IMR-90 (cell line): ENCODE measurements around the gene STK36. TPM values are rescaled to one million over a fixed set of nuclear protein-coding genes. Genes with fewer than 3 reads are reported as not detected.

Experiments
- ATAC-seq: fragments of 200-7000 bp; cut with Tn5 transposase; 2 replicates; pipeline ENCODE4 v1.9.1; 2020; ENCODE audit warnings: low read depth, mild to moderate bottlenecking, moderate library complexity
- BruUV-seq: library from RNA; stranded (reverse); fragments of 400-500 nt; replicated peaks from 2 replicates; lab custom pipeline; 2021; lab: Mats Ljungman, UMichigan
- CTCF ChIA-PET: fragments of 300-600 bp; formaldehyde crosslinking; extraction: SDS; loops from one replicate; lab custom pipeline; 2021; ENCODE audit warnings: antibody characterized with exemption; lab: Yijun Ruan, JAX
- POLR2A ChIA-PET: fragments of 300-600 bp; sonication (Branson Sonifier 250); formaldehyde crosslinking; loops from one replicate; lab custom pipeline; 2022; ENCODE audit warnings: antibody characterized with exemption; ENCODE audit not compliant: unreplicated experiment; lab: Charles Lee
- DNase-seq: peaks from one replicate; pipeline ENCODE4 v3.0.0; 2013
- H2AFZ ChIP-seq: replicated peaks from 2 replicates; pipeline ENCODE3; 2013; ENCODE audit warnings: low read length, mild to moderate bottlenecking; ENCODE audit not compliant: poor library complexity
- H2AK5ac ChIP-seq: 2 replicates; pipeline ENCODE4 v1.6.1; 2013; ENCODE audit warnings: low read depth, low read length, inconsistent platforms
- H2AK9ac ChIP-seq: replicated peaks from 2 replicates; pipeline ENCODE3; 2013; ENCODE audit warnings: mild to moderate bottlenecking, low read depth, low read length, moderate library complexity; ENCODE audit not compliant: poor library complexity
- H2BK120ac ChIP-seq: 2 replicates; pipeline ENCODE4 v1.6.1; 2013; ENCODE audit warnings: low read depth, low read length, inconsistent platforms
- H2BK15ac ChIP-seq: 3 replicates; pipeline ENCODE4 v1.6.1; 2013; ENCODE audit warnings: low read depth, low read length, inconsistent platforms
- H2BK20ac ChIP-seq: 2 replicates; pipeline ENCODE4 v1.6.1; 2013; ENCODE audit warnings: low read depth, mild to moderate bottlenecking, inconsistent platforms, low read length, moderate library complexity
- H2BK5ac ChIP-seq: 2 replicates; pipeline ENCODE4 v1.6.1; 2013; ENCODE audit warnings: mild to moderate bottlenecking, low read depth, low read length, inconsistent platforms; ENCODE audit not compliant: poor library complexity, severe bottlenecking
- H3K14ac ChIP-seq: replicated peaks from 2 replicates; pipeline ENCODE4 v1.6.1; 2013; ENCODE audit warnings: low read depth, low read length, inconsistent platforms
- H3K18ac ChIP-seq: 2 replicates; pipeline ENCODE4 v1.6.1; 2013; ENCODE audit warnings: low read depth, low read length, control low read depth
- H3K23ac ChIP-seq: 2 replicates; pipeline ENCODE4 v1.6.1; 2013; ENCODE audit warnings: low read depth, low read length, inconsistent platforms
- H3K27ac ChIP-seq: 2 replicates; pipeline ENCODE4 v1.5.1; 2013; ENCODE audit warnings: mild to moderate bottlenecking, control low read depth, low read length; ENCODE audit not compliant: insufficient read depth
- H3K27me3 ChIP-seq: 2 replicates; pipeline ENCODE4 v1.6.1; 2013; ENCODE audit warnings: low read length; ENCODE audit not compliant: control insufficient read depth, insufficient read depth
- H3K36me3 ChIP-seq: 2 replicates; pipeline ENCODE4 v1.6.1; 2013; ENCODE audit warnings: low read length, mixed read lengths; ENCODE audit not compliant: control insufficient read depth, insufficient read depth
- H3K4ac ChIP-seq: 2 replicates; pipeline ENCODE4 v1.6.1; 2013; ENCODE audit warnings: low read depth, low read length, inconsistent platforms
- H3K4me1 ChIP-seq: 2 replicates; pipeline ENCODE4 v1.6.1; 2013; ENCODE audit warnings: low read length, mixed read lengths; ENCODE audit not compliant: control insufficient read depth, insufficient read depth
- H3K4me2 ChIP-seq: 2 replicates; pipeline ENCODE4 v1.6.1; 2013; ENCODE audit warnings: low read depth, mild to moderate bottlenecking, control low read depth, low read length, moderate library complexity
- H3K4me3 ChIP-seq: 2 replicates; pipeline ENCODE4 v1.5.1; 2013; ENCODE audit warnings: low read depth, mild to moderate bottlenecking, control low read depth, low read length, moderate library complexity; ENCODE audit not compliant: insufficient read depth
- H3K56ac ChIP-seq: 2 replicates; pipeline ENCODE4 v1.6.1; 2013; ENCODE audit warnings: low read length, inconsistent platforms; ENCODE audit not compliant: insufficient read depth; ENCODE audit errors: extremely low read depth
- H3K79me1 ChIP-seq, 2 experiments: 2 replicates each; pipeline ENCODE4 v1.6.1; 2013; ENCODE audit warnings: low read length in 2 of 2, inconsistent platforms in 1 of 2, low read depth in 1 of 2
- H3K9ac ChIP-seq: 2 replicates; pipeline ENCODE4 v1.6.1; 2013; ENCODE audit warnings: low read depth, low read length, control low read depth
- H3K9me1 ChIP-seq: 2 replicates; pipeline ENCODE4 v1.6.1; 2013; ENCODE audit warnings: low read length, inconsistent platforms; ENCODE audit not compliant: insufficient read depth
- H3K9me3 ChIP-seq: 2 replicates; pipeline ENCODE4 v1.6.1; 2013; ENCODE audit warnings: low read length; ENCODE audit not compliant: control insufficient read depth, insufficient read depth
- H4K20me1 ChIP-seq: 2 replicates; pipeline ENCODE4 v1.6.1; 2013; ENCODE audit warnings: low read length, inconsistent platforms; ENCODE audit not compliant: insufficient read depth
- H4K5ac ChIP-seq: 2 replicates; pipeline ENCODE4 v1.6.1; 2013; ENCODE audit warnings: mild to moderate bottlenecking, low read depth, low read length, control low read depth
- H4K8ac ChIP-seq, 2 experiments: 2 replicates each; pipeline ENCODE4 v1.6.1; 2013; ENCODE audit warnings: low read depth in 2 of 2, low read length in 2 of 2, control low read depth in 1 of 2, inconsistent platforms in 1 of 2
- H4K91ac ChIP-seq: 2 replicates; pipeline ENCODE4 v1.6.1; 2013; ENCODE audit warnings: low read depth, low read length, inconsistent platforms; ENCODE audit not compliant: insufficient read depth
- BHLHE40 ChIP-seq: fragments of 150-350 bp; IDR thresholded peaks from 2 replicates; pipeline ENCODE4 v1.6.1; 2016; ENCODE audit warnings: mild to moderate bottlenecking, low read depth, low read length
- CEBPB ChIP-seq: IDR thresholded peaks from 2 replicates; pipeline ENCODE4 v1.6.1; 2012; ENCODE audit warnings: low read depth, low read length, improper control_type of control experiment
- CHD1 ChIP-seq: IDR thresholded peaks from 2 replicates; pipeline ENCODE4 v1.6.1; 2012; ENCODE audit warnings: low read depth, low read length, improper control_type of control experiment
- CTCF ChIP-seq: conservative IDR thresholded peaks from 2 replicates; pipeline ENCODE4 v1.5.1; 2012; ENCODE audit warnings: mild to moderate bottlenecking, low read depth, low read length, improper control_type of control experiment
- FOS ChIP-seq: fragments of 150-350 bp; IDR thresholded peaks from 2 replicates; pipeline ENCODE4 v1.6.1; 2016; ENCODE audit warnings: low read depth, low read length
- MAFK ChIP-seq: IDR thresholded peaks from 2 replicates; pipeline ENCODE4 v1.6.1; 2012; ENCODE audit warnings: low read depth, low read length, improper control_type of control experiment
- NFE2L2 ChIP-seq: fragments of 150-350 bp; IDR thresholded peaks from 2 replicates; pipeline ENCODE4 v1.6.1; 2016; ENCODE audit warnings: low read depth, mild to moderate bottlenecking, low read length
- POLR2A ChIP-seq: IDR thresholded peaks from 2 replicates; pipeline ENCODE4 v1.6.1; 2012; ENCODE audit warnings: mild to moderate bottlenecking, low read depth, low read length
- RCOR1 ChIP-seq: IDR thresholded peaks from 2 replicates; pipeline ENCODE4 v1.6.1; 2012; ENCODE audit warnings: mild to moderate bottlenecking, low read length, improper control_type of control experiment; ENCODE audit not compliant: insufficient replicate concordance
- RFX5 ChIP-seq: IDR thresholded peaks from 2 replicates; pipeline ENCODE4 v1.8.0; 2012; ENCODE audit warnings: low read depth, mild to moderate bottlenecking, low read length, moderate library complexity
- SMC3 ChIP-seq: fragments of 150-350 bp; IDR thresholded peaks from 2 replicates; pipeline ENCODE4 v1.6.1; 2016; ENCODE audit warnings: low read depth, mild to moderate bottlenecking, antibody characterized with exemption, low read length, moderate library complexity
- USF2 ChIP-seq: fragments of 150-350 bp; IDR thresholded peaks from 2 replicates; pipeline ENCODE4 v1.6.1; 2017; ENCODE audit warnings: mild to moderate bottlenecking, antibody characterized with exemption, low read length, low read depth
- WGBS, 2 experiments: methylation state at CpG; one replicate each; pipeline versions ENCODE4 v1.1.5 to v1.1.7; 2013; ENCODE audit warnings: missing lambda C conversion rate in 2 of 2; ENCODE audit not compliant: insufficient read length in 1 of 2; ENCODE audit errors: extremely low coverage in 2 of 2; 5-methylcytosine and 5-hydroxymethylcytosine counted together
- dilution Hi-C: fragments of 300-500 bp; cut with HindIII; formaldehyde crosslinking; loops from one replicate; pipeline ENCODE4 v1.14.3; 2018; ENCODE audit warnings: low sequenced_read_pairs; ENCODE audit not compliant: unreplicated experiment
- in situ Hi-C: fragments of 300-500 bp; cut with MboI; formaldehyde crosslinking; loops from 3 replicates; pipeline ENCODE4 v1.14.3; 2019; ENCODE audit warnings: low sequenced_read_pairs, inconsistent platforms, mixed read lengths
- intact Hi-C: fragments of 100-400 bp; cut with micrococcal nuclease; formaldehyde crosslinking; loops from 2 replicates; pipeline ENCODE4 v1.10.0; 2022
- polyA plus RNA-seq, 3 experiments: library from polyadenylated mRNA; depleted of rRNA; stranded (reverse); fragments of >200 nt; gene quantifications; 2 replicates each; pipeline ENCODE4 v1.2.3, GENCODE V29; 2012; ENCODE audit warnings: low replicate concordance in 1 of 3
- total RNA-seq: library from RNA; depleted of rRNA; stranded (reverse); fragments of >200 nt; gene quantifications from 2 replicates; pipeline ENCODE4 v1.2.3, GENCODE V29; 2012

The STK36 gene
- total and polyA plus RNA-seq, 2 of the 4 experiments (the other 2 are of a cell fraction), result 17.6 to 44.5 TPM

- no peak overlapping the region for H2BK120ac ChIP-seq
These were observed 73.9 kb downstream of the STK36 start for GRCh38 chr2:218745559-218746469.

More at GRCh38 chr2:218745559-218746469, 73.9 kb downstream of the STK36 start:
- H4K91ac ChIP-seq, result no peak overlapping the region
- WGBS, 2 experiments, result no CpG with 5 or more reads among the region's 10 CpGs
- no peak overlapping the region for H3K18ac ChIP-seq
- TF ChIP-seq RCOR1 (no peak), NFE2L2 (no peak), POLR2A (no peak), CTCF (no peak), CHD1 (no peak), RFX5 (no peak), USF2 (no peak), CEBPB (no peak), SMC3 (no peak), BHLHE40 (no peak), FOS (no peak), MAFK (no peak)
- H4K8ac ChIP-seq, result no peak overlapping the region
- no peak overlapping the region for H3K27ac ChIP-seq
- in situ Hi-C loops, result no loop called here
- H2AK5ac ChIP-seq, result no peak overlapping the region
- no peak overlapping the region for H4K5ac ChIP-seq
- no peak overlapping the region for H3K4me3 ChIP-seq
- DNase-seq, result peak; percentile 65
- no peak overlapping the region for H3K56ac ChIP-seq
- no peaks in the 10 kb centered on the region for H4K20me1 ChIP-seq
- H3K4me1 ChIP-seq, result 0 out of 2 replicates have a peak, but pooled peaks cover 2% of the 10 kb centered on the region
- peaks cover 48% of the 10 kb centered on the region for H3K36me3 ChIP-seq
- H2AFZ ChIP-seq, result no peak overlapping the region
- no peaks in the 10 kb centered on the region for H3K9me3 ChIP-seq
- ChIA-PET CTCF (no interaction called here), POLR2A (interaction anchor here (0.6 kb wide), 1 partner anchor 526 kb away, joined by 7 read pairs; no protein-coding TSS in a partner anchor)
- no peaks in the 10 kb centered on the region for H3K27me3 ChIP-seq
- H3K23ac ChIP-seq, result no peak overlapping the region
- no peak overlapping the region for H2BK20ac ChIP-seq
- H3K79me1 ChIP-seq, result peaks cover 0 to 3% of the 10 kb centered on the region in 2 experiments; a peak in 2 of 4 replicates
- H3K14ac ChIP-seq, result no peak overlapping the region; the same call in 1 of the 2 replicates
- peak; percentile 88 for ATAC-seq
- no peak overlapping the region for H3K9ac ChIP-seq
- intact Hi-C loops, result no loop called here
- no peak overlapping the region for H3K4ac ChIP-seq
- H3K4me2 ChIP-seq, result no peak overlapping the region
- no TSS peak for BruUV-seq
- no peak overlapping the region for H2BK15ac ChIP-seq
- H3K9me1 ChIP-seq, result peaks cover 10% of the 10 kb centered on the region; the same call in 1 of the 2 replicates
- no peak overlapping the region for H2AK9ac ChIP-seq
- dilution Hi-C loops, result no loop called here
- H2BK5ac ChIP-seq, result peak overlapping the region; percentile 15
